NCI-H146 treated with DMSO at 0.1 percent for 48 hours (cell line): ENCODE data around the gene POLK.
"Not testable (repeated sequence)": the region's sequence is repeated elsewhere in the genome, so short reads cannot be mapped to it uniquely, and the experiment has no call there.

ENCODE experiments used
- DNase-seq: peaks from one replicate; lab custom pipeline; 2025; ENCODE audit not compliant: unreplicated experiment; lab: John Stamatoyannopoulos, UW

The POLK gene

GRCh38 chr5:75510417-75510835 lies 1.3 kb upstream of the POLK start:
- DNase-seq, result no peak

DNA sequence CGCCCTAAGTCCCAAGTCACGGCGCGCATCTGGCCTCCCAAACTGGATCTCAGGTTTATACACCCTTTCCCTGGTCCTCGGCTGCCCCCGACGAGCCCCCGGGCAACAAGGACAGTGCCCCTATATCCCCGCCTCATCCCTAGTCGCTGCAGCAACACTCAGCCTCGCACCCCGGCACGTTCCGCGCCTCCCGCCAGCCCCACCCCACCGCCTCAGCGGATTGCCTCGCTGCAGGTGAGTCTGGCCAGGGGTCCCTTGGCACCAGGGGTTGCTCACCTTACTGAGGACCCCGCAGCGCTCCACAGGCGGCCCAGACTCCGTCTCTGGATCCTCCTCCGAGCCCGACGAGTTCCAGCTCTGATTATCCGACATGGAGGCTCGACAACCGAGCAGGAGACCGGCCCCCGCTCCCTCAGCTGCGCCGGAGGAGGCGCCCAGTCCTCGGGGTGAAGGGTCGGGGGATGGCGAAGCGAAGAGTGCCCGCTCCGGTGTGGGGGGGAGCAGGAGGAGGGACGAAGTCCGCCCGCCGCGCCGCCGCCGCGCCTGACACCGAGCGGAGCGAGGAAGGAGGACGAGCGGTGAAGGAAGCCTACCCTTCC lies 756 bp upstream of the POLK start:
- no peak for DNase-seq

- no peak for DNase-seq
Observed at GRCh38 chr5:75512383-75513074, 838 bp downstream of the POLK start.

DNA sequence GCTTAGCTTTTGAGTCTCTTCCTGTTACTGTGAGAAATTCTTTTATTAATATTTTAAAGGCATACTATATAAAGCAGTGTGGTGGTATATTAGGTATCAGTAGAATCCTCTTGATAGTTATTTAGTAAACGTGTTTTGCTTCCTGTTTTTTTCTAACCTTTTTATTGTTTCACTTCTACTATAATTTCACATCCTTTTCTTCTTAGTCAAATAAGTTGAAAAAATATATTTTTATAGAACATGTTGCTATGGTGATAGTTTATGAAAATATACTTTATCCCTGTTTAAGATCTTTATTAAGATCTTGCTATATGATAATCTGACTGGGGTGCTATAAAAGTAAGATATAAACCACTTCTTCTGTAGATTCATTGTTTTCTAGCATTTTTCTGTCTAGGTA lies 2.1 kb downstream of the POLK start:
- DNase-seq, result no peak

DNA sequence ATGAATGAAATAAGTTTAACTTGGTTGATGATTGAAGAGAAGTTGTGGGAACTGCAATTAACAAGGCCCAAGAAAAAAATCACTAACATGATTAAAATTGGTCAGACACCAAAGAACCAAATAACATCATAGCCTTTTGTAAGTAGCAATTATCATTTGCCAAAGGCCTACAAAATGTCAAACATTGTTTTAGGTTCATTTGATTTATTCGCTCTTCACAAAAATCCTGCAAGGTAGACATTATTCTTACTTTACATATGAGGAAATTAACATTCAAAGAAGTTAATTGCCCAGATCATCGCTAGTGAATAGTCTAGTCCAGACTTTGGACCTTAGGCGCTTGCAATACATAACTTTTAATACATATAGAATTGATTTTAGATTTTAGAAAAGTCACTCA lies 2.6 kb downstream of the POLK start:
- no peak for DNase-seq

DNA sequence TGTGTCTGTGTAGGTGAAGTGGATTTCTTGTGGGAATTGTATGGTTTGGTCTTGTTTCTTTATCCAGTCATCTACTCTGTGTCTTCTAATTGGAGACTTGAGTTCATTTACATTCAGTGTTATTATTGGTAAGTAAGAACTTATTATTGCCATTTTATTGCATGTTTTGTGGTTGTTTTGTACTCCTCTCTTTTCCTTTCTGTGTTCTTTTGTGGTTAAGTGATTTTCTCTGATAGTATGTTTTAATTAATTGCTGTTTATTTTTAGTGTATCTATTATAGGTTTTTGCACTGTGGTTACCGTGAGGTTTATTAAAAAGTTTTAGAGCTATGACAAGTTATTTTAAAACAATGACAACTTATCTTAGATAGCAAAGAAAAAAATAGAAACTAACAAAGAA lies 8.1 kb downstream of the POLK start:
- DNase-seq, result no peak

- no peak for DNase-seq
Observed at GRCh38 chr5:75521195-75521594, 9.5 kb downstream of the POLK start.

- DNase-seq, result no peak
Observed at GRCh38 chr5:75522025-75522424, 10.3 kb downstream of the POLK start.

DNA sequence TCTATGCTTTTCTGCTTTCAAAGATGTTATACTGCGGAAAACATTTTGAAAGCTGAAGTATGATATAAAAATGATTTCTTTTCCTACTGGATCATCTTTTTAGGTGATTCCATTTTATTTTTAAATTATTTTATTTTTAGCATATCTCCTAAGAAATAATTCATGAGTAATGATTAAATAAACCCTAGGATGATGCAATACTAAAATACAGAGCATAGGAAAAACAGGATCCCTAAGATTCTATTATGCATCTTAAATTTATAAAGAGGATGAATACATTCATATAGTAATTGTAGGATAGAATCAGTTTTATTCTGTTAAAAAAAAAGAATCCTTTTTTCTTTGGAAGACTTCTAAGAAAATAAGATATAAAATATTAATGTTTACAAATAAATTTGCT lies 10.9 kb downstream of the POLK start:
- no peak for DNase-seq

- no peak for DNase-seq
Observed at GRCh38 chr5:75523275-75523674, 11.6 kb downstream of the POLK start.

GRCh38 chr5:75524071-75524470 lies 12.4 kb downstream of the POLK start:
- no peak for DNase-seq

DNA sequence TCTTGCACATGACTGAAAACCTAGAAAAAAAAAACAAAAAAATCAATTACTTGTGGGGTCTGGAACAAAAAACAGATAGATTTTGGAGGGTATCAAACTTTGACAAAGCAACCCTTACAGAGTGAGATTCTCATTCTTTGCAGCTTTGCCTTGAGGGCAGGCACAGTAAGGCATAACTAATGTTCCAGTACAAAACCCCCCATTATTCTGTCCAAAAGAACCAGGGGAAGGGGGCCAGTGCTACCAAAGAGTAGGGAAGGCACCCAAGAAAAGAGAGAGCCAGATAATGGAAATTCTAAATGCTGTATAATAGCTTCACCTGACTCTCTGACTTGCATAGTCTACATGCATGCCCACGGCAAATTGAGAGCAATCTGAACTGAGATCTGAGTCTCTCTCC lies 12.9 kb downstream of the POLK start:
- DNase-seq, result no peak

- no peak for DNase-seq
Observed at GRCh38 chr5:75525344-75525743, 13.7 kb downstream of the POLK start.

DNA sequence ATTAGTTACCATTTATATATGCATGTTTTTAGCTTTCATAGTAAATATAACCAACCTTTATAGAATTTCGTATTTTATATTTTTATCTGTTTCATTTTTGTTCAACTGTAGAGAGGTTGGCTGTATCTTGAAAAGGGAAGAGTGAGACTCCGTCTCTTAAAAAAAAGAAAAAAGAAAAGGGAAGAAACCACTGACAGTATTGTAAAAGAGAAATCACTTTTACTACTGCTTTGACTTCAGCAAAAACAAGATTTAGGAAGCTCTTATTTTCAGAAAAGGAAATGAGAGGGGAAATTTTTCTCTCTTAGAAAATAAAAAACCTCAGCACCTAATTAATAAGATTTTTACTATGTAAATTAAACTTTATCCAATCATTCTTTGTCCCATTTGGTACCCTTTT lies 14.4 kb downstream of the POLK start:
- DNase-seq, result no peak

- no peak for DNase-seq
Observed at GRCh38 chr5:75529185-75529584, 17.5 kb downstream of the POLK start.

GRCh38 chr5:75532190-75532589 lies 20.5 kb downstream of the POLK start:
- no peak for DNase-seq

- not testable (repeated sequence) for DNase-seq
Observed at GRCh38 chr5:75533716-75534115, 22.0 kb downstream of the POLK start.

- DNase-seq, result no peak
Observed at GRCh38 chr5:75534734-75535133, 23.0 kb downstream of the POLK start.

DNA sequence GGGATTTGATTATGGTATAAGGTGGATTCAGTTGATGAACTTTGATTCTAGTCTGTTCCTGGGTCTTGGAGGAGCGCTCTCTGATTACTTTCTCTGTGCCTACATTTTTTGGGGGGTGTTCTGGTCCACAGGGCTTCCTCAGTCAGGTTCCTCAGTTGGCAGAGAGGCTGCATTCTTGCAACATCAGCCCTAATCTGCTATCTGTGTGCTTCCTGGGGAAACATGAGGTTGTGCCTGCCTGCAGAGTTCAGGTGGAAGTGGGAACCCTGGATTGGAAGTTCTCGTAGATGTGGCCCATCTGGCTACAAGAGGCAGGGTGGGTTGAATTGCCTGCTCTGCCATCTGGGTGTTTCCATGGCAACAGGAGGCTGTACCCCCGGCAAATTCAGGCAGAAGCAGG lies 24.5 kb downstream of the POLK start:
- no peak for DNase-seq

- no peak for DNase-seq
Observed at GRCh38 chr5:75536694-75537360, 25.1 kb downstream of the POLK start.

GRCh38 chr5:75538211-75538610 lies 26.5 kb downstream of the POLK start:
- DNase-seq, result no peak

GRCh38 chr5:75545131-75545530 lies 33.4 kb downstream of the POLK start:
- DNase-seq, result no peak

GRCh38 chr5:75546830-75547229 lies 35.1 kb downstream of the POLK start:
- DNase-seq, result no peak
